AG04450 (cell line): Measurements from ENCODE around the gene TENT5A. TPM values are rescaled to one million over a fixed set of nuclear protein-coding genes. Genes with fewer than 3 reads are reported as not detected.

Experiments
- CTCF ChIA-PET: fragments of 300-600, 350-600 bp; formaldehyde crosslinking; extraction: SDS; loops from one replicate; lab custom pipeline; 2022; ENCODE audit warnings: antibody characterized with exemption, inconsistent platforms; lab: Charles Lee
- POLR2A ChIA-PET: fragments of 350-600 bp; formaldehyde crosslinking; extraction: SDS; loops from one replicate; lab custom pipeline; 2021; ENCODE audit warnings: antibody characterized with exemption, inconsistent platforms; lab: Yijun Ruan, JAX
- DNase-seq: peaks from one replicate; pipeline ENCODE4 v3.0.0-alpha.2; 2011; ENCODE audit warnings: low read depth, low spot score
- H3K27ac ChIP-seq: one replicate; pipeline ENCODE4 v1.5.1; 2012; ENCODE audit warnings: low read depth, low read length, control low read depth
- H3K27me3 ChIP-seq: one replicate; pipeline ENCODE4 v1.6.0; 2012; ENCODE audit warnings: low read length; ENCODE audit not compliant: control insufficient read depth, insufficient read depth
- H3K4me3 ChIP-seq: 2 replicates; pipeline ENCODE4 v1.5.1; 2011; ENCODE audit warnings: mild to moderate bottlenecking, low read depth, low read length, control low read depth
- H3K9me3 ChIP-seq: 2 replicates; pipeline ENCODE4 v1.5.1; 2012; ENCODE audit warnings: low read length; ENCODE audit not compliant: control insufficient read depth, insufficient read depth
- CTCF ChIP-seq: IDR thresholded peaks from 2 replicates; pipeline ENCODE4 v1.5.1; 2011; ENCODE audit warnings: low read depth, low read length, control low read depth, inconsistent platforms
- polyA plus RNA-seq: library from polyadenylated mRNA; depleted of rRNA; stranded (reverse); fragments of >200 nt; gene quantifications from 2 replicates; pipeline ENCODE4 v1.2.3, GENCODE V29; 2011

Gene TENT5A
- polyA plus RNA-seq, 1 experiment, result 14.0 TPM

GRCh38 chr6:81763968-81764367 is 11.5 kb upstream of the TENT5A start:
- ChIA-PET CTCF (interaction anchor here (1.4 kb wide), 1 partner anchor 10 kb away, joined by 3 read pairs; no protein-coding TSS in a partner anchor), POLR2A (no interaction called here)
- H3K9me3 ChIP-seq, result no peaks in the 10 kb centered on the region
- H3K4me3 ChIP-seq, result no peak overlapping the region
- H3K27ac ChIP-seq, result no peak overlapping the region
- no peak for DNase-seq
- no peak for TF ChIP-seq CTCF
- no peaks in the 10 kb centered on the region for H3K27me3 ChIP-seq

- Histone ChIP-seq H3K27ac (no peak overlapping the region), H3K4me3 (no peak overlapping the region), H3K9me3 (no peaks in the 10 kb centered on the region), H3K27me3 (no peaks in the 10 kb centered on the region)
- ChIA-PET POLR2A (interaction anchor here (0.5 kb wide), 1 partner anchor 104 kb away, joined by 3 read pairs; no protein-coding TSS in a partner anchor), CTCF (interaction anchor here (1.4 kb wide), 1 partner anchor 9 kb away, joined by 3 read pairs; no protein-coding TSS in a partner anchor)
- TF ChIP-seq CTCF, result no peak
- DNase-seq, result no peak
These were observed 10.6 kb upstream of the TENT5A start for GRCh38 chr6:81763051-81763450.

GRCh38 chr6:81762606-81763005 is 10.1 kb upstream of the TENT5A start:
- ChIA-PET POLR2A (no interaction called here), CTCF (interaction anchor here (1.4 kb wide), 1 partner anchor 9 kb away, joined by 3 read pairs; no protein-coding TSS in a partner anchor)
- Histone ChIP-seq H3K4me3 (no peak overlapping the region), H3K27ac (no peak overlapping the region), H3K27me3 (no peaks in the 10 kb centered on the region), H3K9me3 (no peaks in the 10 kb centered on the region)
- no peak for DNase-seq
- no peak for TF ChIP-seq CTCF

- Histone ChIP-seq H3K4me3 (no peak overlapping the region), H3K27me3 (no peaks in the 10 kb centered on the region), H3K9me3 (no peaks in the 10 kb centered on the region), H3K27ac (no peak overlapping the region)
- POLR2A ChIA-PET, result no interaction called here
- CTCF ChIA-PET, result no interaction called here
- DNase-seq, result no peak
- 0 out of 2 replicates have a peak, but pooled peaks have one; percentile 8 for TF ChIP-seq CTCF
These were observed 9.7 kb upstream of the TENT5A start for GRCh38 chr6:81762132-81762531.

GRCh38 chr6:81761197-81761596 is 8.7 kb upstream of the TENT5A start:
- ChIA-PET POLR2A (no interaction called here), CTCF (no interaction called here)
- TF ChIP-seq CTCF, result no peak
- H3K9me3 ChIP-seq, result no peaks in the 10 kb centered on the region
- H3K27me3 ChIP-seq, result no peaks in the 10 kb centered on the region
- DNase-seq, result no peak
- no peak overlapping the region for H3K4me3 ChIP-seq
- no peak overlapping the region for H3K27ac ChIP-seq
